ENCODE measurements around the gene HNRNPUL2.
"Not testable (repeated sequence)": the region's sequence is repeated elsewhere in the genome, so short reads cannot be mapped to it uniquely, and the experiment has no call there.

The HNRNPUL2 gene

DNA sequence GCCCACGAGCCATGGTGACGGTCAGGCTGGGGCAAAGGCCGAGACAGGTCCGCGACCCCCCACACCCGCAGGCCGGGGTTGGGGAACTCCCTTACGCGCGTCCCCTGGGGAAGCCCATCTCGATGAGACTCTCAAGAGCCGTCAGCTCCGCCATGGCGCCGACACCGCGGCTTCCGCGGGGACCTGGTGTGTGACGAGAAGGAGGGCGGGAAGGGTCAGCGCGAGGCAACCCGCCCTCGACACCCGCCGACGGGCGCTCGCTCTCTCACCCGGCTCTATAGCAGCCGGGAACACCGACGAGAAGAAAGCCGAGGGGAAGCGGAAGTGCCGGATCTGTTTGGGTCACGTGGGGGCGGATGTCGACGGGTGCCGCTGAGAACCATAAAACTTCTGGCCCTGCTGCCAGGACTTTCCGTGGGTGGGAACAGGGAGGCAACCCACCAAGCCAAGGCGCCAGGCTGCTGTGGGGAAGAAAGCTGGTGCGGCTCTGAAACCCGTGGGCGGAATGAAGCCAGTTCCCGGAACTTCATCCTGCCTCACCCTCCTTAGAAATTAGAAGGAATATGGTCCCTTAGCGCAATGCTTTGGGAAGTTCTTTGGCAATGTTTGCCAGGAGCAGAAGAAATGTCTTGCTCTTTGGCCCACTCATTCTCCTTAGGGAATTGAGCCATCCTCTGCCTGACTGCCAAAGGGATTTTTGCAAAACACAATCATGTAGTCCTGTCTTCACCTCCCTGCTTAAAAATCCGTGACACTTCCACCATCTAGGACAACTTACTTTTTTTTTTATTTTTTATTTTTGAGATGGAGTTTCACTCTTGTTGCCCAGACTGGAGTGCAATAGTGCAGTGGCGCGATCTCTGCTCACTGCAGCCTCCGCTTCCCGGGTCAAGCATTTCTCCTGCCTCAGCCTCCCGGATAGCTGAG lies 48.2 kb downstream of the HNRNPUL2 start, which contains the start of gene UBXN1:
Gene UBXN1, minus strand, starts transcription at position 304 of the 927 bp plus-strand sequence. Its CDS starts 150 bp downstream, at position 154.
- Histone ChIP-seq H3K36me3 (ENCODE audit: control insufficient read depth, insufficient read depth, low read length) (peaks cover 12% of the 10 kb centered on the region), H3K4me1 (ENCODE audit: control insufficient read depth, insufficient read depth, low read length) (peaks cover 11% of the 10 kb centered on the region), H3K27me3 (ENCODE audit: control insufficient read depth, insufficient read depth, low read length, poor library complexity, severe bottlenecking) (no peaks in the 10 kb centered on the region), H3K27ac (ENCODE audit: insufficient read depth, low read depth, low read length, poor library complexity, severe bottlenecking) (peak within 1 kb of the TSS; percentile 56), H3K9me3 (ENCODE audit: control insufficient read depth, low read length) (no peaks in the 10 kb centered on the region), H3K4me3 (ENCODE audit: insufficient read depth, low read depth, low read length) (peak within 1 kb of the TSS; percentile 99)
- 11 to 12% methylated on average over 55 of the region's 55 CpGs for WGBS, 2 experiments

DNA sequence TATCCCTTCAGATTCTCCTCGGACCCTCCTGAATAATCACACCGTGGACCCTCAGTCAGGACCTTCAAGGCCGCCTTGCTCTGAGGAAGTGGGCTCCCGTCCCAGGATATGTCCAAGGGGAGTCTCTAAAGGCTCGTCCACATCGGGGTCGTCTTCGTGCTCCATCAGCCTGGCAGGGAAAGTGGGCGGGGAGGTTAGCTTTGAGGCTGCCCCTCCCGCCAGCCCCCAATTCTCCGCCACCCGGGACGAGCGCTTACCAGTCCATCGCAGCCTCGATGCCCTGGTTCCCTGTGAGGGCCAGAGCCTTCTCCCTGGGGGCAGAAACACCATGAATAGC lies 48.9 kb downstream of the HNRNPUL2 start:
- Histone ChIP-seq H3K4me3 (ENCODE audit: insufficient read depth, low read depth, low read length) (peak overlapping the region; percentile 99), H3K36me3 (ENCODE audit: control insufficient read depth, insufficient read depth, low read length) (peaks cover 12% of the 10 kb centered on the region), H3K27me3 (ENCODE audit: control insufficient read depth, insufficient read depth, low read length, poor library complexity, severe bottlenecking) (no peaks in the 10 kb centered on the region), H3K9me3 (ENCODE audit: control insufficient read depth, low read length) (no peaks in the 10 kb centered on the region), H3K27ac (ENCODE audit: insufficient read depth, low read depth, low read length, poor library complexity, severe bottlenecking) (peak overlapping the region; percentile 50), H3K4me1 (ENCODE audit: control insufficient read depth, insufficient read depth, low read length) (peaks cover 11% of the 10 kb centered on the region)
- 7 to 10% methylated on average over 16 of the region's 16 CpGs for WGBS, 2 experiments

DNA sequence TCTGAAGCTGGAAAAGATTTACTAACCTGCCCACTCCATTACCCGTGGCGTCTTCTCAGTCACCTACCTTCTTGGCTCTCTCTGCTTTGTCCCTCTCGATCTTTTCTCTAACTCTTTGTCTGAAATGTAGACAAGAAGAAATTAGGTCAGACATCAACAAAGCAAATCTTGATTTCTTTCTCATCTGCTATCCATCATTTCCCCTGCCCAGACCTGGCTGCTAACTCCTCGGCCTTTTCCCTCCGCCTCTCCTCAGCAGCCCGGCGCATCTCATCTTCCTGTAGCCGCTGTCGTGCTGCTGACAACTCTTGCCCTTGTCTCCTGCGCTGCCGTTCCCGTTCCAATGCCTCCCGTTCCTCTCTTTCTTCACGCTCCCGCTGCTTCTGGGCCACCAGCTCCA lies 49.5 kb downstream of the HNRNPUL2 start:
- H3K4me3 ChIP-seq (ENCODE audit: insufficient read depth, low read depth, low read length), result peak overlapping the region; percentile 99

DNA sequence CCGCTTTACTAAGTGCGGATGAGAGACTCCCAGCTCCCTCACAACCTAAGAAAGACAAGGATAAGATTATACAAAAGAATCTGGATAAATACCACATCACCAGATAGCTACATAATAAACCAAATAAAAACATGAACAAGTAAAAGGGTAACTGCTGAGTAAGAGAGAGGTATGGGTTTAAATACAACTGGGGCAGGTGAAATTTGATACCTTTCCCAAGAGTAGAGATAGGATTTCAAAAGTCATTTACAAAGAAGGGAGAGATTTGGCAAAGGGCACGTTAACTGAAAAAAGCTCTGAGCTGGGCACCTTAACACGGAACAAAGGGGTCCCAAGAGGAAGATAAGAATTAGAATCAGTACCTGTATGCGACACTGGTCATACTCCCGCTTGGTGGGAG lies 50.1 kb downstream of the HNRNPUL2 start:
- Histone ChIP-seq H3K4me1 (ENCODE audit: control insufficient read depth, insufficient read depth, low read length) (peaks cover 11% of the 10 kb centered on the region), H3K4me3 (ENCODE audit: insufficient read depth, low read depth, low read length) (no peak overlapping the region), H3K36me3 (ENCODE audit: control insufficient read depth, insufficient read depth, low read length) (peaks cover 12% of the 10 kb centered on the region), H3K9me3 (ENCODE audit: control insufficient read depth, low read length) (no peaks in the 10 kb centered on the region), H3K27ac (ENCODE audit: insufficient read depth, low read depth, low read length, poor library complexity, severe bottlenecking) (no peak overlapping the region), H3K27me3 (ENCODE audit: control insufficient read depth, insufficient read depth, low read length, poor library complexity, severe bottlenecking) (no peaks in the 10 kb centered on the region)
- WGBS, 2 experiments, result 89 to 93% methylated on average over 6 of the region's 6 CpGs

More for the DNA sequence above, 49.5 kb downstream of the HNRNPUL2 start:
- no peak overlapping the region for H3K27ac ChIP-seq (ENCODE audit: insufficient read depth, low read depth, low read length, poor library complexity, severe bottlenecking)
- H3K4me1 ChIP-seq (ENCODE audit: control insufficient read depth, insufficient read depth, low read length), result peaks cover 11% of the 10 kb centered on the region
- H3K27me3 ChIP-seq (ENCODE audit: control insufficient read depth, insufficient read depth, low read length, poor library complexity, severe bottlenecking), result no peaks in the 10 kb centered on the region
- H3K9me3 ChIP-seq (ENCODE audit: control insufficient read depth, low read length), result no peaks in the 10 kb centered on the region
- WGBS, 2 experiments, result 92 to 94% methylated on average over 15 of the region's 15 CpGs
- peaks cover 12% of the 10 kb centered on the region for H3K36me3 ChIP-seq (ENCODE audit: control insufficient read depth, insufficient read depth, low read length)

DNA sequence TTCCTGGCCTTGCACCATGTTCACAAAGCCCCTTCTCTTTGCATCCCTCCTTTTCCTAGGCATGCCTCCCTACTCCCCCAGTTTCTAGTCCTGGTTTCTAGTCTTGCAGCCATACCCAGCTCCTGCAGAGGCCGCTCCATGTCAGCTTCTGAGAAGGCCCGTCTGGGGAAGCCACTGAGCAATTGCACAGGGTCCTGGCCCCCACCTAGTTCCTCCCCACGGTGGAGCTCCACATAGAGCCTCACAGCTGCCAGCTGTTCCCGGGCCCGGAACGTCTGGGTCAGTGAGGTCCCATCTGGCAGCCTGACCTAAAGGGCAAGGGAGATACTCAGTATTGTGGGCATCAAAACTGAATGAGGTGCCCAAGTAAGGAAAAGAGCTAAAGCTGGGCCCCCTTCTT lies 50.6 kb downstream of the HNRNPUL2 start:
- H3K9me3 ChIP-seq (ENCODE audit: control insufficient read depth, low read length), result no peaks in the 10 kb centered on the region
- H3K27ac ChIP-seq (ENCODE audit: insufficient read depth, low read depth, low read length, poor library complexity, severe bottlenecking), result no peak overlapping the region
- H3K36me3 ChIP-seq (ENCODE audit: control insufficient read depth, insufficient read depth, low read length), result peaks cover 12% of the 10 kb centered on the region
- WGBS, 2 experiments, result 89 to 91% methylated on average over 6 of the region's 6 CpGs
- H3K4me3 ChIP-seq (ENCODE audit: insufficient read depth, low read depth, low read length), result no peak overlapping the region
- H3K4me1 ChIP-seq (ENCODE audit: control insufficient read depth, insufficient read depth, low read length), result peaks cover 11% of the 10 kb centered on the region
- H3K27me3 ChIP-seq (ENCODE audit: control insufficient read depth, insufficient read depth, low read length, poor library complexity, severe bottlenecking), result no peaks in the 10 kb centered on the region

DNA sequence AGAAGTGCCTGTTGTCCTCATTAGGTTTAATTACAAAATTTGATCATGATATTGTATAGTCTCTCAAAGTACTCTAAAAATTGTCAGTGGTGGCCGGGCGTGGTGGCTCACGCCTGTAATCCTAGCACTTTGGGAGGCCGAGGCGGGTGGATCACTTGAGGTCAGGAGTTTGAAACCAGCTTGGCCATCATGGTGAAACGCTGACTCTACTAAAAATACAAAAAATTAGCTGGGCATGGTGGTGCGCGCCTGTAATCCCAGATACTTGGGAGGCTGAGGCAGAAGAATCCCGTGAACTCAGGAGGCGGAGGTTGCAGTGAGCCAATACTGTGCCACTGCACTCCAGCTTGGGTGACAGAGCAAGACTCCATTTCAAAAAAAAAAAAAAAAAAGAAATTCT lies 51.8 kb downstream of the HNRNPUL2 start:
- Histone ChIP-seq H3K36me3 (ENCODE audit: control insufficient read depth, insufficient read depth, low read length) (peaks cover 12% of the 10 kb centered on the region), H3K4me1 (ENCODE audit: control insufficient read depth, insufficient read depth, low read length) (peaks cover 11% of the 10 kb centered on the region)
- not testable (repeated sequence) for H3K4me3 ChIP-seq (ENCODE audit: insufficient read depth, low read depth, low read length); H3K27ac ChIP-seq (ENCODE audit: insufficient read depth, low read depth, low read length, poor library complexity, severe bottlenecking); H3K27me3 ChIP-seq (ENCODE audit: control insufficient read depth, insufficient read depth, low read length, poor library complexity, severe bottlenecking); H3K9me3 ChIP-seq (ENCODE audit: control insufficient read depth, low read length)
- WGBS, 2 experiments, result 96% methylated on average over 10 of the region's 10 CpGs

DNA sequence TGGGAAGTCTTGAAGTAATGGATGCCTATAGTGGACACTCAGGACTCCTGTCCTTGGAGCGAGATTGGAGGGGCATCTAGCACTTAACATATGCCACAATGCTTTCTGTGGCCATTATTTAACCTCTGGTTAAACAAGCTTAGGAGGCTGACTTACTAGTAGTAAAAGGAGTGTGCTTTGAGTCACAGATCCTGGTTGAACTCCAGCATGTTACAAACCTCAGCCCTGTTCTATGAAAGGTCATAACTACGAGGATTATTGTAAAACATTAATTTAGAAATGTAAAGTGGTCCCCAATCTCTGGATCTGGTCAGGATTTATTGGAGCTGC lies 54.1 kb downstream of the HNRNPUL2 start:
- peaks cover 10% of the 10 kb centered on the region for H3K4me1 ChIP-seq (ENCODE audit: control insufficient read depth, insufficient read depth, low read length)
- H3K36me3 ChIP-seq (ENCODE audit: control insufficient read depth, insufficient read depth, low read length), result peaks cover 12% of the 10 kb centered on the region
- H3K4me3 ChIP-seq (ENCODE audit: insufficient read depth, low read depth, low read length), result peak overlapping the region; percentile 4
- WGBS, 2 experiments, result 97 to 98% methylated on average over 2 of the region's 2 CpGs
- no peaks in the 10 kb centered on the region for H3K27me3 ChIP-seq (ENCODE audit: control insufficient read depth, insufficient read depth, low read length, poor library complexity, severe bottlenecking)
- no peak overlapping the region for H3K27ac ChIP-seq (ENCODE audit: insufficient read depth, low read depth, low read length, poor library complexity, severe bottlenecking)
- no peaks in the 10 kb centered on the region for H3K9me3 ChIP-seq (ENCODE audit: control insufficient read depth, low read length)

GRCh38 chr11:62671608-62672389 lies 55.5 kb downstream of the HNRNPUL2 start, which contains the start of the genes LBHD1 and UQCC3:
Gene LBHD1, minus strand, starts transcription at chr11:62672267. Its CDS starts 2,236 bp downstream, at chr11:62670031.
Gene UQCC3, plus strand, starts transcription at chr11:62671673. Its CDS starts 73 bp downstream, at chr11:62671746.
- WGBS, 2 experiments, result 1% methylated on average over 59 of the region's 59 CpGs
- Histone ChIP-seq H3K9me3 (ENCODE audit: control insufficient read depth, low read length) (no peaks in the 10 kb centered on the region), H3K4me3 (ENCODE audit: insufficient read depth, low read depth, low read length) (peak within 1 kb of the TSS; percentile 88), H3K27ac (ENCODE audit: insufficient read depth, low read depth, low read length, poor library complexity, severe bottlenecking) (peak within 1 kb of the TSS; percentile 75), H3K27me3 (ENCODE audit: control insufficient read depth, insufficient read depth, low read length, poor library complexity, severe bottlenecking) (no peaks in the 10 kb centered on the region), H3K36me3 (ENCODE audit: control insufficient read depth, insufficient read depth, low read length) (peaks cover 8% of the 10 kb centered on the region), H3K4me1 (ENCODE audit: control insufficient read depth, insufficient read depth, low read length) (peaks cover 7% of the 10 kb centered on the region)

DNA sequence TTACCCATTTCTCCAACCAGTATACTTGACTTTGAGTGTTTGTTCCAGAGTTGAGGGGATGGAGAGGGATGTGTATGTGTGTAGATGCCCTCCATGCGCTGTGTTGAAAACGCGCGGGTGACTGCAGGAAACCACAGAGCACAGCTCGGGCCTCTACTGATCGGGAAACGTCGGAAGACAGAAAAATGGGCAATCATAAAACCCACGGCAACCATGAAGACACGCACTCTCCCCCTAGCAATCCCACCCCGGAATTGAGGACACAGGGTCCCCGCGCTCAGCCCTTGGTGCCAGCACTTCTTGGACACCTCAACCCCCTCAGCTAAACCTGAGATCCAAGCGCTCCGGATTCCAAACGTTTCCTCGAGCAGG lies 56.0 kb downstream of the HNRNPUL2 start:
- no peaks in the 10 kb centered on the region for H3K27me3 ChIP-seq (ENCODE audit: control insufficient read depth, insufficient read depth, low read length, poor library complexity, severe bottlenecking)
- H3K9me3 ChIP-seq (ENCODE audit: control insufficient read depth, low read length), result no peaks in the 10 kb centered on the region
- peak overlapping the region; percentile 88 for H3K4me3 ChIP-seq (ENCODE audit: insufficient read depth, low read depth, low read length)
- 3 to 4% methylated on average over 17 of the region's 17 CpGs for WGBS, 2 experiments
- peaks cover 11% of the 10 kb centered on the region for H3K36me3 ChIP-seq (ENCODE audit: control insufficient read depth, insufficient read depth, low read length)
- H3K27ac ChIP-seq (ENCODE audit: insufficient read depth, low read depth, low read length, poor library complexity, severe bottlenecking), result peak overlapping the region; percentile 75
- peaks cover 12% of the 10 kb centered on the region for H3K4me1 ChIP-seq (ENCODE audit: control insufficient read depth, insufficient read depth, low read length)
